Sciatic nerve (tissue), 2 donors: ENCODE data around the gene ZC3H14. TPM values are rescaled to one million over a fixed set of nuclear protein-coding genes. Genes with fewer than 3 reads are reported as not detected.

Source experiments
- ATAC-seq: fragments of 200-7000 bp; cut with Tn5 transposase; one replicate; pipeline ENCODE4 v1.9.1; 2020; ENCODE audit warnings: mild to moderate bottlenecking, moderate library complexity
- DNase-seq: peaks from one replicate; pipeline ENCODE4 v3.0.0-alpha.2; 2020; ENCODE audit warnings: low spot score
- intact Hi-C: fragments of 100-400 bp; cut with DNase I; formaldehyde crosslinking; loops from one replicate; pipeline ENCODE4 v1.14.2; 2022
- total RNA-seq: library from RNA; stranded (reverse); fragmentation: NEBNext Ultra II Directional; extraction: Animal tissue kit (Norgen Biotek cat#: 25700); gene quantifications from one replicate; pipeline ENCODE4 v1.2.1, GENCODE V29; 2021
- donor health status: DM: no; HTN: no; CAD: no.
- donor health status: DM: no; HTN: no; CAD: no.

ZC3H14 gene
- total RNA-seq, 1 donor from 2014 or later, result 65.6 TPM

DNA sequence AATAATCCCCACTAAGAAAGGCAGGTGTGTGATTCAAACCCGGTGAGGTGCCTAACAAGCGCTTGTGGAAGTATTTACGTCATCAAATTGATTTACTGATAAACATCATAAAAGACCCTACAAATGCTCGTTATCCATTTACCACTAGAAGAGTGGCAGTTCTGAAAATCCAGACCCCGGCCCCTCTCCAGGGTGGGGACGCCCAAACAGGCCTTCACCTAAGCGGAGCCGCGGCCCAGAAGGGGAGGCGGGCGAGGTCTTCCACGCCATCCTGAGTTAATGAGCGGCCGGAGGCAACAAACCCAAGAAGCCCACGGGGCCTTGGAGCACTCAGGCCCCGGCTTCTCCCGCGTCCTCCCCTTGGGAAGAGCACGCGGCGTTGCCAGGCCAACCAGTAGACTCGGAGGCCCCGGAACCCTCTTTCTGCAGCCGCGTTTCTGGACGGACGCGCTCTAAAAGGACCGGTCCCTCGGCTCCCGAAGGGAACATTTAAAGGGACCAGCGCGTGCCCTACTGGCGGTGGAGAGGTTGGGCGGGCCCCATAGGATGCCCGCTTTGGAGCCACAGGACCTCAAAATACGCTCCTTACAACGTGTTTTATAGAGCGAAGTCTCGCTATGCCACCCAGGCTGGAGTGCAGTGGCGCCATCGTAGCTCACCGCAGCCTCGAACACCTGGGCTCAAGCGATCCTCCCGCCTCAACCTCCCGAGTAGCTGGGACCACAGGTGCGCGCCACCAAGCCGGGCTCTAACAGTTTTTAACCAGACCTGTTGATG is 11.6 kb upstream of the ZC3H14 start:
- intact Hi-C loops, result no loop called here
- ATAC-seq (peak; percentile 92), DNase-seq (peak; percentile 88)

GRCh38 chr14:88551980-88552431 is 10.8 kb upstream of the ZC3H14 start:
- DNase-seq, result no peak
- intact Hi-C loops, result no loop called here
- peak; percentile 66 for ATAC-seq

GRCh38 chr14:88552876-88553275 is 10.0 kb upstream of the ZC3H14 start:
- intact Hi-C loops, result no loop called here
- DNase-seq, result no peak
- no peak for ATAC-seq

DNA sequence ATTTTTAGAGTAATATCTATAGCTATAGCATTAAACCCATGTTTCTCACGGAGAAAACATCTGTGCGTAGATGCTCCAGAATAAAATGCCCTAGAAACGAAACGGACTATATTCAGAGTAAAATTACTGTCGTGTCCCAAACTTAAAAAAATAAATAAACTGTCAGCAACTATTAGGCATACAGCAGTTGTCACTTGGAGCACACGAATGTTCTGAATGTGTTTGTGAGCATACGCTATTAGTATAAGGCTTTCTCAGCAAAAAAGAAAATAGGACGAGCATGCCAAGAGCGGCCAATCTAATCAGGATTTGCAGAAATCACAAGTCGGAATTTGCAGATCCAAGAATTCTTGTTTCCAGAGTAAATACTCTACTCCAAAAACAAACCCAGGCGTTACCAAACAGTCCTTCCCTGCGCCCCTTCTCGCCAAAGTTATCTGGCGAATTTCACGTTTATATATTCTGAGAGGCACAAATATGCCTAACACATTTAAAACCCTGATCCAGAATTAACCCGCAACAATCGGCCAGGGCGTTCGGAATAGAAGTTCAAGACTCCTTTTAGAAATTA is 8.9 kb upstream of the ZC3H14 start:
- intact Hi-C loops, result no loop called here
- DNase-seq (no peak), ATAC-seq (no peak)

DNA sequence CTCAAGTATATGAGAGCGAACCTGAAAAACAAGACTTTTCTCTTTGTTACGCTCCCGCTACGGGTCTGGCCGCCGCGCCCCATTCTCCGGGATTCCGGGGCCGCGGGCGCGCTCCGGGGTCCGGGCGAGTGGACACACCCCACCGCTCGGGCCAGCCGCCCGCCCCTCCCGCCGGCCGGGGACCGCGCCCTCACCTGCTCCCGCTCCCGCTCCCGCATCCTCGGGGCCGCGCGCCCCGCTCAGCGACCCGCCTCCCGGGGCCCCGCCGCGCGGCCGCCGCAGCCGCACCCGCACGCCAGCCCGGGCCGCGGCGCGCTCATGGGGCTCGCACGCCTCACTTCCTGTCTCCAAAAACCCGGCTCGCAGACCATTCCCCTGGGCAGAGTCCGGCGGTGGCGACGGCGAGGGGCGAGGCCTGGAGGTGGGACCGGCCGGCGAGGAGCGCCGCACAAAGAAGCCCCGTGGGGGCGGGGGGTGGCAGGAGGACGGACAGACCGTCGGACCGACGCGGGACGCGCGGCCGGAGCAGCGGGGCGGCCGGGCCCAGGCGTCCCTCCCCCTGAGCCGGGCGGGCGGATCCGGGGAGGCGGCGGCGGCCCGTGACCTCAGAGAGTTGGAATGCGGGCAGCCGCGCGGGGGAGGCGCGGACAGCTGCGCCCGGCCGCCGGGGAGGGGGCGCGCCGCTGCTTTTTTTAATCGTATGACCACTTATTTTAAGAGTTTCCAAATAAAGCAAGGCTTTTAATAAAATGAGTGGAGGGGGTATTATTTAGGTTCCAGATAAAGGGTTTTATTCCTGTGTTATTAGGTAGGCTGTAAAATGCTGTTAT is 8.2 kb upstream of the ZC3H14 start, which contains the start of gene PTPN21:
Gene PTPN21 (minus strand): TSS at position 551 of the 830 bp plus-strand sequence. CDS start 4,590 bp downstream, outside the sequence.
- peak; percentile 80 for ATAC-seq
- intact Hi-C loops, result no loop called here
- DNase-seq, result peak; percentile 86

GRCh38 chr14:88556581-88556980 is 6.3 kb upstream of the ZC3H14 start:
- ATAC-seq, result no peak
- intact Hi-C loops, result no loop called here
- no peak for DNase-seq

DNA sequence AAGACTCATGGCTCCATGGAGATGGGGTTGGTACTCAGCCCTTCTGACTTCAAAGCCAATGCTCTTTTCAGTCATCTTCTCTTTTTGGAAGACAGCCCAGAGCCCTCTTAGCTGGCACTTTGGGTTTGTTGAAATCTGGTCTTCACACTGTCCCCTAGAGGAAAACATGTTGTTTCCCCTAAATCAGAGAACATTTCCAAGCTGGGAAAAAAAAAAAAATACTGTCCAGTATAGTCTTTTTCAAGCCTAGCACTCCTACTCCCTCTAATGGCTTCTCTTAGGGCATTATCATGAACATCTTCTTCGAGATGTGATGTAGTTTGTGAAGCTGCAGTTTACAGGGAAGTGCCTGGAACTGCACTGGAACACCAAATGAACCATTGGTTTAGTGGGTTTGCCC is 3.0 kb upstream of the ZC3H14 start:
- intact Hi-C loops, result no loop called here
- peak; percentile 32 for ATAC-seq
- DNase-seq, result no peak

- no peak for DNase-seq
- ATAC-seq, result no peak
- intact Hi-C loops, result no loop called here
Measured at GRCh38 chr14:88562532-88562830, 356 bp upstream of the ZC3H14 start.

DNA sequence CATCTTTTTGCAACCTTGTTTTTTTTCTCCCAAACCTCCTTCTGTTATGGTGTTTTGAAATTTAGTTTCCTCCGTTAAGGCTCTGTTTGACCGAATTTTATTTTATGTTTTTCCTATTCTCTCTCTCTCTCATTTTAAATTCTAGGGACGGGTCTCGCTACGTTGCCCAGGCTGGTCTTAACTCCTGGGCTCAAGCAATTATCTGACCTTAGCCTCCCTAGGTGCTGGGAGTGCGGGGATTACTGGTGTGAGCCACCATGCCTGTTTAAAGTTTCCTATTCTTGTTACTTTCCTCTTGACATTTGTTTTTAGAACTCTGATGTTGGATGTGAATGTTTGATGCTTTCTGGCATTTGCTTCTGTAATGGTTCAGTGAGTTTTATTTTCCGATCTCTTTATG is 1.0 kb downstream of the ZC3H14 start:
- intact Hi-C loops, result no loop called here
- no peak for DNase-seq
- no peak for ATAC-seq

- DNase-seq (no peak), ATAC-seq (no peak)
- intact Hi-C loops, result no loop called here
Measured at GRCh38 chr14:88565427-88565826, 2.6 kb downstream of the ZC3H14 start.

DNA sequence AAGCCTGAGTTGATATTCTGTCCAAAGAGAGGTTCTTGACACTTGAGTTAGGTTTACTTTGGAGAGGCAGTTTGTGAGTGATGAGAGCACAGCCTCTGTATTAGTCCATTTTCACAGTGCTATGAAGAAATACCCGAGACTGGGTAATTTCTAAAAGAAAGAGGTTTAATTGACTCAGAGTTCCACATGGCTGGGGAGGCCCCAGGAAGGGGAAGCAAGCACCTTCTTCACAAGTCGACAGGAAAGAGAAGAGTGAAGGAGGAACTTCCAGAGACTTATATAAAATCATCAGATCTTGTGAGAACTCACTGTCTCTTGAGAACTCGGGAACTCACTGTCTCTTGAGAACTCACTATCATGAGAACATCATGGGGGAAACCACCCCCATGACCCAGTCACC is 5.4 kb downstream of the ZC3H14 start:
- no peak for ATAC-seq

DNA sequence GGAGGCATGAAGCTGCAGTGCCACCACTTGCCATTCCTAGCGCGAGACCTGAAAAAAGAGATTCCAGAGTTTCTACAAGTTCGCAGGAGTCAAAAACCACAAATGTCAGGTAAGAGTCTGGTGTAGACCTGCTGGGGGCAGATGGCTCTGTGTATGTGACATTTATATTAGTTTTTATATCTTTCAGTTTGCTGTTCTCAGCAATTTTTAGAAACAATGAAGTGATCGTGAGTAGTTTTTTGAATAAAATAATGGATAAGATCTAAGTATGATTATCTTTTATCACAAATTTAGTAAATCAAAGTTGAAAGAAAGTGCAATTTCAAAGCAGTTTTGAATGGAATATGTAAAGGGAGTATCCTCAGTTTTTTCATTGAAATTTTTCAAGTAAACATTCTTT is 9.3 kb downstream of the ZC3H14 start:
- ATAC-seq (no peak), DNase-seq (no peak)

More for the DNA sequence above, 5.4 kb downstream of the ZC3H14 start:
- DNase-seq, result no peak
- intact Hi-C loops, result no loop called here

GRCh38 chr14:88576222-88576621 is 13.4 kb downstream of the ZC3H14 start:
- DNase-seq (no peak), ATAC-seq (no peak)
- intact Hi-C loops, result no loop called here

More for the DNA sequence above, 9.3 kb downstream of the ZC3H14 start:
- intact Hi-C loops, result no loop called here

DNA sequence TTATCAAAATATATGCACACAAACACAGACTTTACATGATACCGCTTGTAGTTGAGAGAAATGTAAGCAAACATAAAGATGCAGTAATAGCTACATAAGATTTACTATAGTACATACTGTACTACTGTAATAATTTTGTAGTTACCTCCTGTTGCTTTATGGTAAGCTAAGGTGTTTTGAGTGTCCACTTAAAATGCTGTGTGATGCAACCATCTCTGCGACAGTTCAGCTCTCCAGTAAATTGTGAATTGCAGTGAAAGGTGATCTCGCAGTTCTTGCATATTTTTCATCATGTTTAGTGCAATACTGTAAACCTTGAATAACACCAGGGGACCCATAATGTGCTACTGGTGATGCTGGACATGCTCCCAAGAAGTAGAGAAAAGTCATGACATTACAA is 21.6 kb downstream of the ZC3H14 start:
- intact Hi-C loops, result no loop called here
- DNase-seq (no peak), ATAC-seq (no peak)

- intact Hi-C loops, result no loop called here
- DNase-seq (no peak), ATAC-seq (no peak)
Measured at GRCh38 chr14:88588081-88588480, 25.2 kb downstream of the ZC3H14 start.

DNA sequence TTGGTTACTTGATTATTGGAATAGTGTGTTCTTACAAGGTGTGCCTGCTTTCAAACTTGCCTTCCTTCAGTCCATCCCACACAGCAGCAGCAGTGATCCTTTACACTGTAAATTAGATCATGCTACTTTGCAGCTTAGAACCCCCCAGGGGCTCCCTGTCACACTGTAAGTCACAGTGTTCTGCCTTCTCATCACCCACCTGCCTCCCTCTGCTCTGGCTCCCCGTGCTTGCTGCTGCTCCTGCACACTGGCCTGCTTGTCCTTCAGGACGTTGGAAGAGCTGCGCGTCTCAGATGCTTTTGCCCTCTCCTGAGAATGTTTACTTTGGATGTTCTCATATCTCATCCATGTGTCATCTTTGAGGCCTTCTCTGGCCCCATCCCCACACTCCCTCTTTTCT is 27.3 kb downstream of the ZC3H14 start:
- DNase-seq (no peak), ATAC-seq (no peak)
- intact Hi-C loops, result no loop called here

- DNase-seq, result no peak
- intact Hi-C loops, result no loop called here
- no peak for ATAC-seq
Measured at GRCh38 chr14:88592031-88592430, 29.2 kb downstream of the ZC3H14 start.

DNA sequence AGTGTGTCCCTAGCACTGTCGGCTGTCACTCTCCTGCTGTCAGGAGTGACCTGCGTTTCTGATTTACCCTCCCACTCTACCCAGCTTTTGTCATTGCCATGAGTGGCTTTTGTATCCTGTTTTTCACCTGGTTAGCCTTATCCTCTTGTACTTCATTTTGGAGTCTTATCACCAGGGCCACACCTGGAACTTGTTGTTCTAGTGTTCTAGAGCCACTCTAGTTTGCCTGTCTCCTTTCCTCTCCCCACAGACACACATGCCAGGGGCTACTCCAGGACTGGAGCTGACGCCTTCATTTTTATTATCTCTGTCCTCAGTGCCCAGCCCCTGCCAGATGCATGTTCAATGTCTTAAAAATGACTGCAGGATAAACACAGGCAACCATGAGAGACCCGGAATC is 34.2 kb downstream of the ZC3H14 start:
- DNase-seq (no peak), ATAC-seq (no peak)
- intact Hi-C loops, result no loop called here

- intact Hi-C loops, result no loop called here
- no peak for DNase-seq
- ATAC-seq, result no peak
Measured at GRCh38 chr14:88597601-88598000, 34.8 kb downstream of the ZC3H14 start.

DNA sequence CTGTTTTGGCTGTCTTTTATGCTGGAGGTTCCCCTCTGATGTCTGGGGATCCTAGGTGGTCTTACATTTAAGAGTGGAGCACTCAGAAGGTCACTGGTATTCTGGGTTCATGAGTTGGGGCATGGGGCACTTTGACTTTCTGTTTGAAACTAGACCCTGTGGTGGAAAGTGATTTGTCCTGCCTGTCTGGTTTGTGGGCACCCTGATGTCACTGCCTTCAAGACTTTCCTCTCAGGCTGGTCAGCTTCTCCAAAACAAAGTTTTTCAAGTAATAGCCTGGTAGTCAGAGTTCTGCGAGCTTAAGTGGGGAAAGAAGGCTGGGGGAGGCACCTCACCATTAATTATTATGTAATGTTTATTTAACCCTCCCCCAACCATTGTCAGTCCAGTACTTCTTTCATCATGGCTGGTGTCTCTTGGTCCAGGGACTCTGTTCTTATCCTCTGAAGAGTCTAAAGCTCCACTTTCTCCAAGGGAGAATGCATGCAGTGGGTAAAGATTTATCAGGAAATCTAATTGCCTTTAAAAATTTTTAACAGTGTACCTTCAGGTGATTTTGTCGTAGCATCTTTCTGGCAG is 35.3 kb downstream of the ZC3H14 start:
- no peak for DNase-seq
- intact Hi-C loops, result no loop called here
- no peak for ATAC-seq
